A549 (cell line): ENCODE measurements around the gene DLG2. TPM values are rescaled to one million over a fixed set of nuclear protein-coding genes. Genes with fewer than 3 reads are reported as not detected.

Experiments
- ATAC-seq, 2 experiments: fragments of 200-7000 bp in 1 of 2; fragments of >200 bp in 1 of 2; cut with Nextera tagmentation in 1 of 2; cut with Tn5 transposase in 1 of 2; 3 replicates each; pipeline versions ENCODE4 v1.8.0 to v1.9.1; 2018 to 2020; ENCODE audit warnings: mild to moderate bottlenecking in 1 of 2, moderate library complexity in 1 of 2
- CTCF ChIA-PET: fragments of 300-600 bp; sonication (Branson Sonifier 250); formaldehyde crosslinking; extraction: SDS; loops from one replicate; lab custom pipeline; 2021; ENCODE audit warnings: antibody characterized with exemption, inconsistent platforms; lab: Yijun Ruan, JAX
- POLR2A ChIA-PET: fragments of 350-600 bp; formaldehyde crosslinking; extraction: SDS; loops from one replicate; lab custom pipeline; 2021; ENCODE audit warnings: antibody characterized with exemption, inconsistent platforms; lab: Yijun Ruan, JAX
- DNase-seq, 2 experiments: peaks; one replicate each; pipeline versions ENCODE4 v3.0.0 to v3.0.0-alpha.2; 2011 to 2016; ENCODE audit warnings: low read depth in 1 of 2, low spot score in 1 of 2
- FAIRE-seq: peaks from 2 replicates; lab custom pipeline; 2011; peaks lifted over from hg19 to GRCh38; lab: Jason Lieb, UNC
- H3K27ac ChIP-seq, 2 experiments: fragments of >200 bp; sonication (Bioruptor Twin); formaldehyde crosslinking; 3 replicates each; pipeline ENCODE4 v1.5.1; 2016 to 2017
- H3K4me1 ChIP-seq: fragments of >200 bp; sonication (Bioruptor Twin); formaldehyde crosslinking; 3 replicates; pipeline ENCODE4 v1.6.1; 2016
- H3K4me2 ChIP-seq: fragments of >200 bp; sonication (Bioruptor Twin); formaldehyde crosslinking; 3 replicates; pipeline ENCODE4 v1.6.1; 2016
- H3K4me3 ChIP-seq: fragments of >200 bp; sonication (Bioruptor Twin); formaldehyde crosslinking; 3 replicates; pipeline ENCODE4 v1.5.1; 2016
- H3K9me3 ChIP-seq: fragments of >200 bp; sonication (Bioruptor Twin); formaldehyde crosslinking; 3 replicates; pipeline ENCODE4 v1.6.1; 2016
- BHLHE40 ChIP-seq: IDR thresholded peaks from 2 replicates; pipeline ENCODE4 v1.6.1; 2012; ENCODE audit warnings: low read depth, low read length, inconsistent platforms
- CBX2 ChIP-seq: fragments of 200-600 bp; sonication (generic); IDR thresholded peaks from 2 replicates; pipeline ENCODE4 v1.6.1; 2016; ENCODE audit warnings: low read depth, mild to moderate bottlenecking, borderline replicate concordance
- EHF ChIP-seq: fragments of 250-450 bp; sonication (Bioruptor Pico); IDR thresholded peaks from 2 replicates; pipeline ENCODE4 v1.5.0; 2020; ENCODE audit warnings: mild to moderate bottlenecking
- EHMT2 ChIP-seq: fragments of 200-600 bp; sonication (generic); IDR thresholded peaks from 2 replicates; pipeline ENCODE4 v1.6.1; 2016; ENCODE audit warnings: antibody characterized with exemption, low read depth, mild to moderate bottlenecking, moderate library complexity
- ESRRA ChIP-seq: fragments of 150-350 bp; IDR thresholded peaks from 2 replicates; pipeline ENCODE4 v1.6.1; 2014; ENCODE audit warnings: mild to moderate bottlenecking, low read length, borderline replicate concordance
- GATA3 ChIP-seq: IDR thresholded peaks from 2 replicates; pipeline ENCODE4 v1.6.1; 2012; ENCODE audit warnings: borderline replicate concordance
- HOXB13 ChIP-seq: fragments of 250-450 bp; sonication (Bioruptor Pico); IDR thresholded peaks from 2 replicates; pipeline ENCODE4 v1.5.0; 2020; ENCODE audit warnings: low read depth, mild to moderate bottlenecking, moderate library complexity
- KDM1A ChIP-seq: fragments of 200-600 bp; sonication (generic); IDR thresholded peaks from 2 replicates; pipeline ENCODE4 v1.6.1; 2016; ENCODE audit warnings: low read depth, mild to moderate bottlenecking
- KDM5A ChIP-seq: fragments of 200-600 bp; sonication (generic); IDR thresholded peaks from 2 replicates; pipeline ENCODE4 v1.6.1; 2016; ENCODE audit warnings: antibody characterized with exemption, mild to moderate bottlenecking
- MAFK ChIP-seq: fragments of 450-650 bp; IDR thresholded peaks from 2 replicates; pipeline ENCODE4 v1.6.1; 2014; ENCODE audit not compliant: partially characterized antibody
- MAZ ChIP-seq: fragments of 150-350 bp; IDR thresholded peaks from 2 replicates; pipeline ENCODE4 v1.6.1; 2014; ENCODE audit warnings: antibody characterized with exemption, low read depth, low read length, borderline replicate concordance
- NPAS2 ChIP-seq: fragments of 250-450 bp; sonication (Bioruptor Pico); IDR thresholded peaks from 2 replicates; pipeline ENCODE4 v1.8.0; 2022; ENCODE audit warnings: mild to moderate bottlenecking, moderate library complexity, borderline replicate concordance
- NR3C1 ChIP-seq: fragments of >200 bp; sonication (Bioruptor Twin); formaldehyde crosslinking; IDR thresholded peaks from 3 replicates; pipeline ENCODE4 v1.6.1; 2017
- PBX3 ChIP-seq: IDR thresholded peaks from 2 replicates; pipeline ENCODE4 v1.6.1; 2012
- RARB ChIP-seq: fragments of 250-450 bp; sonication (Bioruptor Pico); IDR thresholded peaks from 2 replicates; pipeline ENCODE4 v1.8.0; 2021; ENCODE audit warnings: mild to moderate bottlenecking, moderate library complexity
- RNF2 ChIP-seq: fragments of 200-600 bp; sonication (generic); IDR thresholded peaks from 2 replicates; pipeline ENCODE4 v1.6.1; 2016; ENCODE audit warnings: low read depth, mild to moderate bottlenecking, antibody characterized with exemption, moderate library complexity, borderline replicate concordance
- TP53 ChIP-seq: fragments of 250-450 bp; sonication (Bioruptor Pico); IDR thresholded peaks from 2 replicates; pipeline ENCODE4 v1.5.0; 2021; ENCODE audit warnings: mild to moderate bottlenecking, moderate library complexity
- ZC3H11A ChIP-seq: fragments of 450-650 bp; IDR thresholded peaks from 2 replicates; pipeline ENCODE4 v1.6.1; 2014; ENCODE audit warnings: antibody characterized with exemption, mild to moderate bottlenecking
- ZNF302 ChIP-seq: fragments of 250-450 bp; sonication (Bioruptor Pico); IDR thresholded peaks from 2 replicates; pipeline ENCODE4 v1.9.0; 2021; ENCODE audit warnings: inconsistent platforms, mild to moderate bottlenecking, moderate library complexity
- WGBS: methylation state at CpG from one replicate; pipeline ENCODE4 v1.1.6; 2017; ENCODE audit errors: missing lambda C conversion rate; 5-methylcytosine and 5-hydroxymethylcytosine counted together
- polyA plus RNA-seq, 4 experiments: library from polyadenylated mRNA; depleted of rRNA in 3 of 4; stranded (reverse); fragments of >200 nt; fragmentation: RNase III in 1 of 4; extraction: RNeasy Plus Mini Kit Qiagen cat#74134 plus additional on column Dnase treatment in 1 of 4; gene quantifications; 2 replicates in 3 of 4; 3 replicates in 1 of 4; pipeline ENCODE4 v1.2.3, GENCODE V29; 2011 to 2017
- TF ChIP-seq, protein P1 (sequence below): IDR thresholded peaks from 2 replicates; pipeline ENCODE4 v1.6.1; 2012; ENCODE audit warnings: low read depth, borderline replicate concordance
- TF ChIP-seq, protein P2 (sequence below): fragments of >200 bp; sonication (Bioruptor Twin); formaldehyde crosslinking; IDR thresholded peaks from 2 replicates; pipeline ENCODE4 v1.6.1; 2016

Gene DLG2
- polyA plus RNA-seq, 2 of the 4 experiments (the other 2 are of a cell fraction): 0.26 to 0.79 TPM

GRCh38 chr11:83722392-83723119, 1904.6 kb downstream of the DLG2 start:
- TF ChIP-seq KDM1A (no peak), RARB (CRISPR knock-in tag) (no peak), TP53 (CRISPR knock-in tag) (no peak)
- H3K4me1 ChIP-seq: no peaks in the 10 kb centered on the region; the same call in 2 of the 3 replicates
- no peak overlapping the region for H3K4me3 ChIP-seq
- ChIA-PET POLR2A (no interaction called here), CTCF (interaction anchor here (0.7 to 2.6 kb wide), 7 partner anchors 10 to 432 kb away, joined by 3 to 12 read pairs (median 3); no protein-coding TSS in a partner anchor)
- no peak overlapping the region for H3K4me2 ChIP-seq
- H3K9me3 ChIP-seq: no peaks in the 10 kb centered on the region
- DNase-seq: no peak
- ATAC-seq: no peak
- no peak overlapping the region for H3K27ac ChIP-seq
- WGBS: 30% methylated on average over 4 of the region's 4 CpGs
- no peak for FAIRE-seq

- 60% methylated on average over 2 of the region's 2 CpGs for WGBS
- H3K4me1 ChIP-seq: no peaks in the 10 kb centered on the region; the same call in 2 of the 3 replicates
- TF ChIP-seq KDM1A (no peak), NPAS2 (CRISPR knock-in tag) (no peak)
- TF ChIP-seq, all 56 proteins: peak for 0
- ATAC-seq: no peak
- ChIA-PET POLR2A (no interaction called here), CTCF (no interaction called here)
- Histone ChIP-seq H3K27ac (no peak overlapping the region), H3K9me3 (no peaks in the 10 kb centered on the region), H3K4me3 (no peak overlapping the region), H3K4me2 (no peak overlapping the region)
- DNase-seq: no peak
- FAIRE-seq: no peak
These were observed 1905.9 kb downstream of the DLG2 start for GRCh38 chr11:83721263-83721662.

DNA sequence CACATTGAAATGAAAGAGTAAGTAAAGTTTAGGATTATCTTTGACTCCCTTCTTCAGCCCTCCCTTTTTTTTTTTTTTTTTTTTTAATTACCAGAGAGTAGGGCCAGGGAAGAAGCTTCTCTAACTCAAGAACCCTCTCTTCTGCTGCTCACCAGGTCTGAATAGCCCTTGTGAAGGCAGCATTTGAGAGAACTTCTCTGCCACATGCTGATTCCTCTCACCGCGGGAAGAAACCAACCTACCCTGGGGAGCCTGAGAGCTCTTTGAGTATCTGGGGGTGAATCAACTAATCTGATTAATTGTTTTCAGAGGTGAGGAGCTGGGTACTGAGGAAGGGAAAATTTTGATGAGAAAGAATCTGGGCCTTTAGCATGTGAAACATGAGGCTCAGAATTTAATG, 1906.5 kb downstream of the DLG2 start:
- no peak overlapping the region for H3K4me2 ChIP-seq
- no peak overlapping the region for H3K4me3 ChIP-seq
- WGBS: 100% methylated on average over 2 of the region's 2 CpGs
- ATAC-seq (no peak), DNase-seq (no peak), FAIRE-seq (no peak)
- no peak overlapping the region for H3K27ac ChIP-seq
- no peaks in the 10 kb centered on the region; the same call in 2 of the 3 replicates for H3K4me1 ChIP-seq
- no peak for TF ChIP-seq ZNF302 (CRISPR knock-in tag)
- no peak for TF ChIP-seq EHF (CRISPR knock-in tag)
- TF ChIP-seq KDM5A: no peak
- ChIA-PET POLR2A (no interaction called here), CTCF (interaction anchor here (0.7 to 1.2 kb wide), 2 partner anchors 16 to 41 kb away, joined by 3 to 4 read pairs; no protein-coding TSS in a partner anchor)
- no peaks in the 10 kb centered on the region for H3K9me3 ChIP-seq

DNA sequence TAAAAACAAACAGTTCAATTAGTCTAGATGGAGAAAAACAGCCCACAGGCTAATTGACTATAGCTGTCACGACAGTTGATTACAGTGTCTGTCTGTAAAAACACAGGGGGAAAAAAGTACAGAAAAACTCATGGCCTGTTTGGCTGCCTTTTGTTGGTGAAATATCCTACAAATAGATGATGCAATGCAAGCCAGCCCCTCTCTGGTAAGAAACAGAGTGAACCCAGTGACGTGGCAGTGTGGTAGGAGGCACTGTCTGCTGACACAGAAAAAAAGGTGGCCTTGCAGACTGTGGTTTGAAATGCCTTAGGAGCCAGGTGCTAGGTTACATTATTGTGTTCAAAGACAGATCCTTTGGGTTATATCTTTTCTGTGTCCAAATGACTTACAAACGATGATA, 1909.6 kb downstream of the DLG2 start:
- H3K4me1 ChIP-seq: no peaks in the 10 kb centered on the region
- ATAC-seq: no peak

DNA sequence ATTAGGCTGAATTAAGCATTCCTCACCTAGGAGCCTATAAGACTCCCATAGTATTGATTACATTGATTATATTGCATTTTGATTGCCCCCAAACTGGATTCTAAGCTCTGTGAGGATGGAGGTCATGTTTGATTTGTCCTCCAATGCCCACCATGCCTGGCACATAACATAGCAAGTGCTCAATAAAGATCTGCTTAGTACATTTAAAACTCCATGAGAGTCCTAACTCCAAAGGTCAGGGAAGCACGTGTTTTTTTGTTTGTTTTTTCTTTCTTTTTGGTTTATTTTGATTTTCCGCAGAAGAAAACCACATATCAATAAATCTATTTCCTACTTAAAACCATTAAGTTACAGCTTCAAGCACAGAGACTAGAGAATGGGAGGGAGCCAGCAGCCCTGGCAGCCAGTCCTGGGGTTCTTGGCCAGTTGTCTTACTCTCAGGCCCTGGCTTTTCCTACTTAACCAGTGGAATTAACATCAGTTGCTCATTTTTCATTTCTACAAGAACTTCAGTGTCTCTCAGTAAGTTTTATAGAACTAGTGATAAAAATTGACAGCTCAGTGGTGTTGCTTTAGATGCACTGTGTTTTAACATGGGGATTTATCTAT, 1911.1 kb downstream of the DLG2 start:
- Histone ChIP-seq H3K9me3 (no peaks in the 10 kb centered on the region), H3K4me1 (no peaks in the 10 kb centered on the region), H3K4me2 (no peak overlapping the region), H3K27ac (no peak overlapping the region), H3K4me3 (no peak overlapping the region)
- WGBS: 46% methylated on average over 2 of the region's 2 CpGs
- no peak for FAIRE-seq
- CTCF ChIA-PET: interaction anchor here (0.6 to 1.1 kb wide), 2 partner anchors 970 to 1014 kb away, joined by 3 to 4 read pairs; no protein-coding TSS in a partner anchor
- DNase-seq: no peak
- no peak for ATAC-seq
- POLR2A ChIA-PET: no interaction called here
- TF ChIP-seq PBX3: no peak
- TF ChIP-seq EHF (CRISPR knock-in tag): no peak
- TF ChIP-seq MAZ: no peak
- no peak for TF ChIP-seq RNF2
- TF ChIP-seq, protein P1, sequence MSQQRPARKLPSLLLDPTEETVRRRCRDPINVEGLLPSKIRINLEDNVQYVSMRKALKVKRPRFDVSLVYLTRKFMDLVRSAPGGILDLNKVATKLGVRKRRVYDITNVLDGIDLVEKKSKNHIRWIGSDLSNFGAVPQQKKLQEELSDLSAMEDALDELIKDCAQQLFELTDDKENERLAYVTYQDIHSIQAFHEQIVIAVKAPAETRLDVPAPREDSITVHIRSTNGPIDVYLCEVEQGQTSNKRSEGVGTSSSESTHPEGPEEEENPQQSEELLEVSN: no peak
- no peak for TF ChIP-seq EHMT2
- no peak for TF ChIP-seq CBX2
- TF ChIP-seq BHLHE40: no peak
- no peak for TF ChIP-seq ZC3H11A
- TF ChIP-seq ESRRA: no peak
- TF ChIP-seq, protein P2, sequence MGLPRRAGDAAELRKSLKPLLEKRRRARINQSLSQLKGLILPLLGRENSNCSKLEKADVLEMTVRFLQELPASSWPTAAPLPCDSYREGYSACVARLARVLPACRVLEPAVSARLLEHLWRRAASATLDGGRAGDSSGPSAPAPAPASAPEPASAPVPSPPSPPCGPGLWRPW: no peak
- no peak for TF ChIP-seq MAFK
- no peak for TF ChIP-seq HOXB13

More for the DNA sequence above, 1909.6 kb downstream of the DLG2 start:
- FAIRE-seq: no peak
- H3K9me3 ChIP-seq: no peaks in the 10 kb centered on the region
- H3K27ac ChIP-seq: no peak overlapping the region
- H3K4me2 ChIP-seq: no peak overlapping the region
- no peak overlapping the region for H3K4me3 ChIP-seq
- TF ChIP-seq NR3C1: no peak
- TF ChIP-seq RNF2: no peak
- no peak for TF ChIP-seq KDM1A
- TF ChIP-seq, protein P1: no peak
- TF ChIP-seq GATA3: no peak
- ChIA-PET POLR2A (no interaction called here), CTCF (interaction anchor here (1.2 kb wide), 1 partner anchor 999 kb away, joined by 3 read pairs; no protein-coding TSS in a partner anchor)
- WGBS: 11% methylated on average over 3 of the region's 3 CpGs
- DNase-seq: no peak
